ENCODE results near the gene MEGF8.
"Not testable (repeated sequence)": the region's sequence is repeated elsewhere in the genome, so short reads cannot be mapped to it uniquely, and the experiment has no call there.

The MEGF8 gene

GRCh38 chr19:42333975-42334696, 8.7 kb downstream of the MEGF8 start:
- no peak for DNase-seq

- DNase-seq: no peak
These were observed 9.4 kb downstream of the MEGF8 start for GRCh38 chr19:42334697-42335373.

DNA sequence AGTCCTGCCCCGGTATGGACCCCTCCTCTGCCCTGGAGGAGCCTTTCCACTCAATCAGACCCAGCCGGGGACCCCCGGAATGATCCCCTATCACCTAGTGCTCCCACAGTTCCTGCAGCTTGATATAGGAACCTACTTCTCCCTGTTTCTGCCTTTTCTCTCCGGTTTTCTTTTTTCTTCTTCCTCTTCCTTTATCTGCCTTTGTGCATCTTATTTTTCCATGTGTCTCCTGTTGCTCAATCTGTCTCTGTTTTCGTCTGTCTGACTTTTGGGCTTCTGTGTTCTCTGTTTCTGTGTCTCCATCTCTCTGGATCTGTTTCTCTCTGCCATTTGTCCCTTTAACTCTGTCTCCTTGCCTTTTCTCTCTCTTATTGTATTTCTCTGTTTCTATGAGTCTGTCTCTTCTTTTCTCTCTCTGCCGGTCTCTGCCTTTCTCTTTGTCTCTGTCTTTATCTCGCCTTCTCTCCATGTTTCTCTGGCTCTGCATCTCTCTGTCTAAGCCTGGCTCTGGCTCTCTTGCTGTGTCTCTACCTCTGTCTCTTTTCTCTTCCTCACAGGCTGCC, 10.0 kb downstream of the MEGF8 start:
- DNase-seq: no peak

DNA sequence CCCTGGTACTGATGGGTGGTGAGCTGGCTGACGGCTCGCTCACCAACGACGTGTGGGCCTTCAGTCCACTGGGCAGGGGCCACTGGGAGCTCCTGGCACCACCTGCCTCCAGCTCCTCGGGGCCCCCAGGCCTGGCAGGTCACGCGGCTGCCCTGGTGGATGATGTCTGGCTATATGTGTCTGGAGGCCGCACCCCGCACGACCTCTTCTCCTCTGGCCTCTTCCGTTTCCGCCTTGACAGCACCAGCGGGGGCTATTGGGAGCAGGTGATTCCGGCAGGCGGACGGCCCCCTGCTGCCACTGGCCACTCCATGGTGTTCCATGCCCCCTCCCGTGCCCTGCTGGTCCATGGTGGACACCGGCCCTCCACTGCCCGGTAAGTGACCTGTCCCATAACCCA, 10.5 kb downstream of the MEGF8 start:
- no peak for DNase-seq

- DNase-seq: not testable (repeated sequence)
These were observed 13.9 kb downstream of the MEGF8 start for GRCh38 chr19:42339126-42339860.

- DNase-seq: not testable (repeated sequence)
These were observed 14.5 kb downstream of the MEGF8 start for GRCh38 chr19:42339922-42340321.

DNA sequence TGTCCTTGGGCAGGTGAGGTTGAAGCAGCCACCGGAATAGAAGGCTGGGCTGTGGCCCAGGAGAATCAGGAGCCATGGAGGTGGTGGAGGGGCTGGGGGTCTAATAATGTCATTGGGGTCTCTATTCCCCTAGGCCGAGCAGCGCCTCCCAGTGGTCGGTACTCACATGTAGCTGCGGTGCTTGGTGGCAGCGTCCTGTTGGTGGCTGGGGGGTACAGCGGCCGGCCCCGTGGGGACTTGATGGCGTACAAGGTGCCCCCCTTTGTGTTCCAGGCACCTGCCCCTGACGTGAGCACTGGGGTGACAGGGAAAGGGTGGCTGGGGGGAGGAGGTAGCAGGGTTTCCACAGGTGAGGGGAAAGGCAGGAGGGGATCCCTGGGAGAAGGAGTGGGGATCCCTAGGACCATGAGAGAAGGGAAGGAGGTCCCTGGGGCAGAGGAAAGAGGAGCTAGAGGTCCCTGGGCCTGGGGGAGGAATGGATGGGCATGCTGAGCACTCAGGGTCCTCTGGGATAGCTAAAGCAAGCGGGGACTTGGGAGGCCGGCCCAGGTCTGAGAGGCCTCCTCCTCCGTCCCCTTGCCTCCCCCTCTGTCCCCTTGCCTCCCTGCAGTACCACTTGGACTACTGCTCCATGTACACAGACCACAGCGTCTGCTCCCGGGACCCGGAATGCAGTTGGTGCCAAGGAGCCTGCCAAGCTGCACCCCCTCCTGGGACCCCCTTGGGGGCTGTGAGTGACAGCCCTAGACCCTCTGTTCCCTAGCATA, 18.1 kb downstream of the MEGF8 start:
- no peak for DNase-seq

DNA sequence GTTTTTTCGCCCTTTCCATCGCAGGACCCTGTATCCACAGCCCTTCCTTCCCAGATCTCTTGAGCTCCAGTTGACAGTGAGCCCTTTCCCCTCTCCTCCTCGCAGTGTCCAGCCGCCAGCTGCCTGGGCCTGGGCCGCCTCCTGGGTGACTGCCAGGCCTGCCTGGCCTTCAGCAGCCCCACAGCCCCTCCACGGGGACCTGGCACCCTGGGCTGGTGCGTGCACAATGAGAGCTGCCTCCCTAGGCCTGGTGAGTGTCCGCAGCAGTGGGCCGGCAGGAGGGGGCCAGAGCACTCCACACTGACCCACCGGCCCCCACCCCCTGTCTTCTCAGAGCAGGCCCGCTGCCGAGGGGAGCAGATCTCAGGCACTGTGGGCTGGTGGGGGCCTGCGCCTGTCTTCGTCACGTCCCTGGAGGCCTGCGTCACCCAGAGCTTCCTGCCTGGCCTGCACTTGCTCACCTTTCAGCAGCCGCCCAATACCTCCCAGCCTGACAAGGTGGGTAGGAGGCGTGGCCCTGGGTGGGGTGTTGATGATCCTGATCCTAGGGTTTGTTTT, 19.0 kb downstream of the MEGF8 start:
- DNase-seq: no peak

DNA sequence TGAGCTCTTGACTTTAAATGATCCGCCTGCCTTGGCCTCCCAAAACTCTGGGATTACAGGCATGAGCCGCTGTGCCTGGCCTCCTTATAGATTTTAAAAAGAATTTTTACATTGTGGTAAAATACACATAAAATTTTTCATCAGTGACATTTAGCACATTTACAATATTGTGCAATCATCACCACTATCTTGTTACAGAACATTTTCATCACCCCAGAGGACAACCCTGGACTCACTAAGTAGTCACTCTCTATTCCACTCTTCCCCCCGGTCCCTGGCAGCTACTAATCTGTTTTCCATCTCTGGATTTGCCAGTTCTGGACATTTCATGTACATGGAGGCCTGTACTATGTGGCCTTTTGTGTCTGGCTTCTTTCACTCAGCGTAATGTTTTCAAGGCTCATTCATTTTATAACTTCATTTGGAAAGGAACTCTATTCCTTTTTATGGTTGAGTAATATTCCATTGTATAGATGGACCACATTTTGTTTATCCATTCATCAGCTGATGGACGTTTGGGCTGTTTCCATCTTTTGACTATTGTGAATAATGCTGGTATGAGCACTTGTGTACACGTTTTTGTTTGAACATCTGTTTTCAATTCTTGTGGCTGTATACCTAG, 19.9 kb downstream of the MEGF8 start:
- no peak for DNase-seq

GRCh38 chr19:42348211-42348610, 22.8 kb downstream of the MEGF8 start:
- DNase-seq: no peak

DNA sequence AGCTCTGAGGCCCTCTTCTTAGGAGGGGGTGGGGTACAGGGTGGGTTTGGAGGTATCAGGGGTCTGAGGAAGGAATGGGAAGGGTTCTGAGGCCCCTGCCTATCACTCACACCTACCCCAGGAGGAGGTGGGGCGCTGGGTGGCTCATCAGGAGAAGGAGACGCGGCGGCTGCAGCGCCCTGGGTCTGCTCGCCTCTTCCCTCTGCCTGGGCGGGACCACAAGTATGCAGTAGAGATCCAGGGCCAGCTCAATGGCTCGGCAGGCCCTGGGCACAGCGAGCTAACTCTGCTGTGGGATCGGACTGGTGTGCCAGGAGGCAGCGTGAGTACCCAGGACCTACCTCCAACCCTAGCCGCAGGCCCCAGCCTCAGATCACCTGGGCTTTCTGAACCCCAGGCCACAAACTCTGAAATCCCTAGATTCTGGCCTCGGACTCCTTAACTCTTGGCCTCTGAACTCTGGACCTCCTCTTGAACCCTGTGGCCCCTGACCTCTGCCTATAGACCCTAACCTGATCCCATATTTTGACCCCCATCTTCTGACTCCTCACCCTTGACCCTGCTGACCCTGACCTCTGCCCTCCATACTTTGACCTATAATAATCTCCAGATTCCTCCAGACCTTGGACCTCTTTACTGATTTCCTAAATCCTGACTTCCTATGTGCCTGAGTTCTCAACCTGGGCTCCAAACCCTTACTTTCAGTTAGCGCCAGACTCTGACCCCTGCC, 24.1 kb downstream of the MEGF8 start:
- no peak for DNase-seq

DNA sequence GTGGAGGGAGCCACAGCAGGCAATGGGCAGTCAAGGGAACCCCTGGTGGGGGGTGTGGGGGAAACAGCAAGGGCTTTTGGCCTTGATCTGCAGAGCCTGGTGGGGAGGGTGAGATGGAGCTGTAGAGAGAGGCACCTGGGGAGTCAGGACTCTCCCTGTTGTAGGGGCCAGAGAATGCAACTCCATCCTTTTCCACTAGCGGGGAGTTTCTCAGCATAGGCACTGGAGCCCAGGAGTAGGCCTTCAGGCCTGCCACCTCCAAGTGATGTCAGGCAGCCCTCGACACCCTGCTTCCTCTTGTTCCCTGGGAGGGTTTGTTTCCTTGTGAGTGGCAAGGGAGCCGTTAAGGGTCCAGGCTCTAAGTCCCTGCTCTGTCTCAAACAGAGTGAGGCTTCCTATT, 25.0 kb downstream of the MEGF8 start:
- no peak for DNase-seq

- no peak for DNase-seq
These were observed 25.8 kb downstream of the MEGF8 start for GRCh38 chr19:42351079-42351735.

DNA sequence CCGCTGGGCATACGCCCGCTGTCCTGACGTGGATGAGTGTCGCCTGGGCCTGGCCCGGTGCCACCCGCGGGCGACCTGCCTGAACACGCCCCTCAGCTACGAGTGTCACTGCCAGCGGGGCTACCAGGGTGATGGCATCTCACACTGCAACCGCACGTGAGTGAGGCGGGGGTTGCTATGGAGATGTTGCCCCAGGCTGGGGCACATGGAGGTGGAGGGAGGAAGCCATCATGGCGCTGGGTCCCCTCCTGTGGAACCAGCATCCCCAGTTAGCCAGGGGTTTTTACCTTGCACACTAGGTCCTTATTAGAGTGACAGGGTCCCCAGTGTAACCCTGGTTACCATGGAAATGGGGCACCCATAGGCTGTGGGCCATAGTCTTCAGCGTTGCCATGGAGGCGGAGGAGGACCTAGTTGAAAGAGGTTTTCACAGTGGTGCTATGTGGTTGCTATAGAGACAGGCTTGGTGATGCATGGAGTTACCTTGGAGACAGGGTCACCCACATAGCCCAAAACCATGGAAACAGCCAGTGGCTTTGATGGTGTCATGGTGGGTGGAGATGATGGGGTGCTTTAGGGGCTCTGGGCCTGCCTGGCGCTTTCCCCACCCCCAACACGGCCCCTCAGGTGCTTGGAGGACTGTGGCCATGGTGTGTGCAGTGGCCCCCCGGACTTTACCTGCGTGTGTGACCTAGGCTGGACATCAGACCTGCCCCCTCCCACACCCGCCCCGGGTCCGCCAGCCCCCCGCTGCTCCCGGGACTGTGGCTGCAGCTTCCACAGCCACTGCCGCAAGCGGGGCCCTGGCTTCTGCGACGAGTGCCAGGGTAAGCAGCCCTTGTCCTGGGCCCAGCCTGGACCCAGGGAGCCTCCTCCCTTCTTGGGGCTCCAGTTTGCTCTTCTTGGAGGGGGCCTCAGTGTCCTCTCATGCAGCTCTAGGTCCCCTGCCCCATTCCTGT, 27.1 kb downstream of the MEGF8 start:
- peak in 1 of 2 experiments; percentile 45 for DNase-seq

DNA sequence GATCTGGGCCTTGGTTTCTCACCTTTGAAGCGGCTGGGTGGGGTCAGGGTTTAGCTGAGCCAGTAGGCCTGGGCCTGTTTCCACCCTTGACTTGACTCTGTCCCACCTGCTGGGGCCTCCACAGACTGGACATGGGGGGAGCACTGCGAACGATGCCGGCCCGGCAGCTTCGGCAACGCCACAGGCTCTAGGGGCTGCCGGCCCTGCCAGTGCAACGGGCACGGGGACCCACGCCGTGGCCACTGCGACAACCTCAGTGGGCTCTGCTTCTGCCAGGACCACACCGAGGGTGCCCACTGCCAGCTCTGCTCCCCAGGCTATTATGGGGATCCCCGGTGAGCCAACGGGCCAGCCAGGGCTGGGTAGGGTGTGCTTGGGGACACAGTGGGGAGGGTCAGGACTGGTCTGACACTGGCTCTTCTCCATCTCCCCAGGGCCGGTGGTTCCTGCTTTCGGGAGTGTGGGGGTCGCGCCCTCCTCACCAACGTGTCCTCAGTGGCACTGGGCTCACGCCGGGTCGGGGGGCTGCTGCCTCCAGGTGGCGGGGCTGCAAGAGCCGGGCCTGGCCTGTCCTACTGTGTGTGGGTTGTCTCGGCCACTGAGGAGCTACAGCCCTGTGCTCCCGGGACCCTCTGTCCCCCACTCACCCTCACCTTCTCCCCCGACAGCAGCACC, 28.0 kb downstream of the MEGF8 start:
- DNase-seq: no peak

- DNase-seq: no peak
These were observed 30.5 kb downstream of the MEGF8 start for GRCh38 chr19:42355896-42356295.

DNA sequence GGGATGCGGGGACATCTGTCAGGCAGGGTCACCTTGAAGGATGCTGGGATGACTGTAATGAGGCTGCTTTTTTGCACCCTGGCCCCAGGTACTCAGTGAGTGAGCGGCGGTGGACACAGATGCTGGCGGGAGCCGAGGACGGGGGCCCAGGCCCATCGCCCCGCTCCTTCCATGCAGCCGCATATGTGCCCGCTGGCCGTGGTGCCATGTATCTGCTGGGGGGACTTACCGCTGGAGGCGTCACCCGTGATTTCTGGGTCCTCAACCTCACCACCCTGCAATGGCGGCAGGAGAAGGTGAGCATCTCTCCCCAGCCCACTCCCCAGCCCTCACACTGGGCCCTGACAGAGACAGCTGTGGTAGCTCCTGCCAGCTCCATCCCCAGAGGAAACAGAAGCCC, 31.3 kb downstream of the MEGF8 start:
- DNase-seq: no peak

DNA sequence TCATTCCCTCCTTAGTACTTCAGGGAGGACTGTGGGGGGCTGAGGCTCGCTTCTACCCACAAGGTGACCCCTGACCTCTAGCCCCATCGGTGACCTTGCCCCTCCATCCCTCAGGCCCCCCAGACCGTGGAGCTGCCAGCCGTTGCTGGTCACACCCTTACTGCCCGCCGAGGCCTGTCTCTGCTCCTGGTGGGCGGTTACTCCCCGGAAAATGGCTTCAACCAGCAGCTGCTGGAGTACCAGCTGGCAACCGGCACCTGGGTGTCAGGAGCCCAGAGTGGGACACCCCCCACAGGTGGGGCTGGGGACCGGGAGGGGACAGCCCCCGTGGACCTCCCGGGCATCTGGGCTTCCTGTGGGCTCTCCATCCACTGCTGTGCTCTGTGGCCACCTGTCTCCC, 31.9 kb downstream of the MEGF8 start:
- DNase-seq: no peak

Measured in NCI-H526 (cell line).